AG04450 (cell line): Measurements from ENCODE around the gene DICER1. TPM values are rescaled to one million over a fixed set of nuclear protein-coding genes. Genes with fewer than 3 reads are reported as not detected.

Source experiments
- CTCF ChIA-PET: fragments of 300-600, 350-600 bp; formaldehyde crosslinking; extraction: SDS; loops from one replicate; lab custom pipeline; 2022; ENCODE audit warnings: antibody characterized with exemption, inconsistent platforms; lab: Charles Lee
- POLR2A ChIA-PET: fragments of 350-600 bp; formaldehyde crosslinking; extraction: SDS; loops from one replicate; lab custom pipeline; 2021; ENCODE audit warnings: antibody characterized with exemption, inconsistent platforms; lab: Yijun Ruan, JAX
- DNase-seq: peaks from one replicate; pipeline ENCODE4 v3.0.0-alpha.2; 2011; ENCODE audit warnings: low read depth, low spot score
- H3K27ac ChIP-seq: one replicate; pipeline ENCODE4 v1.5.1; 2012; ENCODE audit warnings: low read depth, low read length, control low read depth
- H3K27me3 ChIP-seq: one replicate; pipeline ENCODE4 v1.6.0; 2012; ENCODE audit warnings: low read length; ENCODE audit not compliant: control insufficient read depth, insufficient read depth
- H3K4me3 ChIP-seq: 2 replicates; pipeline ENCODE4 v1.5.1; 2011; ENCODE audit warnings: mild to moderate bottlenecking, low read depth, low read length, control low read depth
- H3K9me3 ChIP-seq: 2 replicates; pipeline ENCODE4 v1.5.1; 2012; ENCODE audit warnings: low read length; ENCODE audit not compliant: control insufficient read depth, insufficient read depth
- CTCF ChIP-seq: IDR thresholded peaks from 2 replicates; pipeline ENCODE4 v1.5.1; 2011; ENCODE audit warnings: low read depth, low read length, control low read depth, inconsistent platforms
- polyA plus RNA-seq: library from polyadenylated mRNA; depleted of rRNA; stranded (reverse); fragments of >200 nt; gene quantifications from 2 replicates; pipeline ENCODE4 v1.2.3, GENCODE V29; 2011

The DICER1 gene
- polyA plus RNA-seq, 1 experiment, result 25.1 TPM

GRCh38 chr14:95098984-95099599 lies 58.2 kb downstream of the DICER1 start:
- CTCF ChIA-PET, result interaction anchor here (0.5 to 1.1 kb wide), 25 partner anchors 9 to 1047 kb away, joined by 3 to 10 read pairs (median 3); no protein-coding TSS in a partner anchor
- POLR2A ChIA-PET, result no interaction called here

GRCh38 chr14:95097385-95097784 lies 59.9 kb downstream of the DICER1 start:
- CTCF ChIA-PET, result interaction anchor here (1.0 to 1.4 kb wide), 2 partner anchors 21 to 407 kb away, joined by 3 to 5 read pairs; no protein-coding TSS in a partner anchor
- DNase-seq, result no peak
- no peak for TF ChIP-seq CTCF
- no peak overlapping the region for H3K27ac ChIP-seq
- H3K27me3 ChIP-seq, result no peaks in the 10 kb centered on the region
- POLR2A ChIA-PET, result no interaction called here
- H3K4me3 ChIP-seq, result no peak overlapping the region
- no peaks in the 10 kb centered on the region for H3K9me3 ChIP-seq

More at GRCh38 chr14:95098984-95099599, 58.2 kb downstream of the DICER1 start:
- peak; percentile 7 for DNase-seq
- Histone ChIP-seq H3K27ac (no peak overlapping the region), H3K9me3 (no peaks in the 10 kb centered on the region), H3K27me3 (no peaks in the 10 kb centered on the region), H3K4me3 (no peak overlapping the region)
- TF ChIP-seq CTCF, result peak; percentile 65

GRCh38 chr14:95096476-95096875 lies 60.9 kb downstream of the DICER1 start:
- no peak overlapping the region for H3K27ac ChIP-seq
- no peaks in the 10 kb centered on the region for H3K27me3 ChIP-seq
- no peaks in the 10 kb centered on the region for H3K9me3 ChIP-seq
- POLR2A ChIA-PET, result no interaction called here
- no peak for DNase-seq
- no peak overlapping the region for H3K4me3 ChIP-seq
- CTCF ChIA-PET, result interaction anchor here (1.0 to 1.4 kb wide), 2 partner anchors 22 to 406 kb away, joined by 3 to 5 read pairs; no protein-coding TSS in a partner anchor
- no peak for TF ChIP-seq CTCF

- no peaks in the 10 kb centered on the region for H3K27me3 ChIP-seq
- POLR2A ChIA-PET, result no interaction called here
- no peaks in the 10 kb centered on the region for H3K9me3 ChIP-seq
- no peak overlapping the region for H3K27ac ChIP-seq
- no peak for TF ChIP-seq CTCF
- DNase-seq, result no peak
- no peak overlapping the region for H3K4me3 ChIP-seq
- CTCF ChIA-PET, result no interaction called here
Measured at GRCh38 chr14:95095996-95096395, 61.3 kb downstream of the DICER1 start.

- POLR2A ChIA-PET, result no interaction called here
- H3K27me3 ChIP-seq, result no peaks in the 10 kb centered on the region
- no peak for TF ChIP-seq CTCF
Measured at GRCh38 chr14:95092723-95093122, 64.6 kb downstream of the DICER1 start.

More at GRCh38 chr14:95092723-95093122, 64.6 kb downstream of the DICER1 start:
- H3K9me3 ChIP-seq, result no peaks in the 10 kb centered on the region
- H3K4me3 ChIP-seq, result no peak overlapping the region
- CTCF ChIA-PET, result interaction anchor here (0.5 kb wide), 1 partner anchor 404 kb away, joined by 6 read pairs; no protein-coding TSS in a partner anchor
- no peak for DNase-seq
- H3K27ac ChIP-seq, result no peak overlapping the region
